GM23338 (cell line): Measurements from ENCODE around the gene FAM83F. TPM values are rescaled to one million over a fixed set of nuclear protein-coding genes. Genes with fewer than 3 reads are reported as not detected.

Experiments
- ATAC-seq: fragments of 200-7000 bp; cut with Tn5 transposase; 3 replicates; pipeline ENCODE4 v1.9.1; 2020
- DNase-seq: peaks from one replicate; pipeline ENCODE4 v3.0.0-alpha.2; 2015; ENCODE audit warnings: low spot score
- H2AFZ ChIP-seq: fragments of 200-600 bp; sonication (generic); 2 replicates; pipeline ENCODE4 v1.8.0; 2016; ENCODE audit warnings: antibody characterized with exemption, mild to moderate bottlenecking, moderate library complexity
- H3F3A ChIP-seq: fragments of 200-600 bp; sonication (generic); replicated peaks from 2 replicates; pipeline ENCODE4 v1.8.0; 2017; ENCODE audit warnings: antibody characterized with exemption, mixed run types, low read depth
- H3K27ac ChIP-seq: fragments of 200-600 bp; sonication (generic); 2 replicates; pipeline ENCODE4 v1.6.1; 2016; ENCODE audit warnings: low read depth
- H3K27me3 ChIP-seq: fragments of 200-600 bp; sonication (generic); 2 replicates; pipeline ENCODE4 v1.8.0; 2016; ENCODE audit warnings: mild to moderate bottlenecking, mixed run types, moderate library complexity; ENCODE audit not compliant: insufficient read depth
- H3K36me3 ChIP-seq: fragments of 200-600 bp; sonication (generic); 2 replicates; pipeline ENCODE4 v1.8.0; 2016; ENCODE audit warnings: mild to moderate bottlenecking; ENCODE audit not compliant: insufficient read depth
- H3K4me1 ChIP-seq: fragments of 200-600 bp; sonication (generic); 2 replicates; pipeline ENCODE4 v1.8.0; 2016; ENCODE audit warnings: mild to moderate bottlenecking, moderate library complexity; ENCODE audit not compliant: insufficient read depth
- H3K4me2 ChIP-seq: fragments of 200-600 bp; sonication (generic); 2 replicates; pipeline ENCODE4 v1.7.1; 2017; ENCODE audit warnings: mixed run types
- H3K4me3 ChIP-seq: fragments of 200-600 bp; sonication (generic); 2 replicates; pipeline ENCODE4 v1.6.1; 2016; ENCODE audit warnings: mixed run types
- H3K79me2 ChIP-seq: fragments of 200-600 bp; sonication (generic); replicated peaks from 2 replicates; pipeline ENCODE4 v1.8.0; 2017; ENCODE audit warnings: mild to moderate bottlenecking; ENCODE audit not compliant: insufficient read depth
- H3K9me2 ChIP-seq: fragments of 200-600 bp; sonication (generic); 2 replicates; pipeline ENCODE4 v1.8.0; 2017; ENCODE audit not compliant: insufficient read depth
- H4K20me1 ChIP-seq: fragments of 200-600 bp; sonication (generic); replicated peaks from 2 replicates; pipeline ENCODE4 v1.8.0; 2017; ENCODE audit warnings: mild to moderate bottlenecking; ENCODE audit not compliant: insufficient read depth
- H3K27ac Mint-ChIP-seq: 2 replicates; pipeline ENCODE4 v1.8.0; 2020; ENCODE audit warnings: inconsistent platforms, mild to moderate bottlenecking, moderate library complexity, mixed read lengths
- H3K27me3 Mint-ChIP-seq: 3 replicates; pipeline ENCODE4 v1.8.0; 2022; ENCODE audit warnings: low read depth, mild to moderate bottlenecking, moderate library complexity, mixed read lengths, inconsistent platforms; ENCODE audit not compliant: insufficient read depth, poor library complexity
- H3K36me3 Mint-ChIP-seq: 3 replicates; pipeline ENCODE4 v1.8.0; 2021; ENCODE audit warnings: low read depth, mild to moderate bottlenecking, inconsistent platforms, moderate library complexity, mixed read lengths
- H3K4me1 Mint-ChIP-seq: 3 replicates; pipeline ENCODE4 v1.8.0; 2020; ENCODE audit warnings: mild to moderate bottlenecking, inconsistent platforms, mixed read lengths
- H3K4me3 Mint-ChIP-seq: 3 replicates; pipeline ENCODE4 v1.8.0; 2021; ENCODE audit warnings: moderate library complexity, mild to moderate bottlenecking, inconsistent platforms, mixed read lengths
- H3K9me3 Mint-ChIP-seq: 3 replicates; pipeline ENCODE4 v1.8.0; 2020; ENCODE audit warnings: moderate library complexity, mild to moderate bottlenecking, inconsistent platforms, mixed read lengths
- CREB1 ChIP-seq: fragments of 250-450 bp; sonication (Bioruptor Pico); IDR thresholded peaks from 2 replicates; pipeline ENCODE4 v1.5.0; 2020; ENCODE audit warnings: low read depth, mild to moderate bottlenecking, moderate library complexity
- EZH2 ChIP-seq: fragments of 200-600 bp; sonication (generic); IDR thresholded peaks from one replicate; pipeline ENCODE4 v1.8.0; 2017; ENCODE audit warnings: antibody characterized with exemption, mild to moderate bottlenecking, low read depth; ENCODE audit not compliant: unreplicated experiment
- EZH2phosphoT487 ChIP-seq: fragments of 200-600 bp; sonication (generic); IDR thresholded peaks from one replicate; pipeline ENCODE4 v1.8.1; 2018; ENCODE audit warnings: antibody characterized with exemption; ENCODE audit not compliant: unreplicated experiment
- JUNB ChIP-seq: IDR thresholded peaks from one replicate; pipeline ENCODE4 v1.6.1; 2016; ENCODE audit warnings: antibody characterized with exemption; ENCODE audit not compliant: unreplicated experiment
- NANOG ChIP-seq: IDR thresholded peaks from 2 replicates; pipeline ENCODE4 v1.6.1; 2016; ENCODE audit warnings: antibody characterized with exemption, borderline replicate concordance
- POLR2AphosphoS5 ChIP-seq: IDR thresholded peaks from 2 replicates; pipeline ENCODE4 v1.6.1; 2016; ENCODE audit warnings: antibody characterized with exemption, low read depth
- STAT1 ChIP-seq: IDR thresholded peaks from one replicate; pipeline ENCODE4 v1.6.1; 2016; ENCODE audit warnings: antibody characterized with exemption; ENCODE audit not compliant: unreplicated experiment
- ZNF114 ChIP-seq: fragments of 250-450 bp; sonication (Bioruptor Pico); IDR thresholded peaks from 2 replicates; pipeline ENCODE4 v1.5.0; 2020; ENCODE audit warnings: mild to moderate bottlenecking, moderate library complexity
- ZNF331 ChIP-seq: fragments of 250-450 bp; sonication (Bioruptor Pico); IDR thresholded peaks from 2 replicates; pipeline ENCODE4 v1.5.0; 2020; ENCODE audit warnings: low read depth, mild to moderate bottlenecking, moderate library complexity
- polyA plus RNA-seq: library from polyadenylated mRNA; unstranded; fragments of >200 nt; fragmentation: Nextera tagmentation; extraction: Ambion mirVana; gene quantifications from 2 replicates; pipeline ENCODE4 v1.2.1, GENCODE V29; 2016
- total RNA-seq: library from RNA; depleted of rRNA; stranded (reverse); fragments of >200 nt; shearing (Covaris generic); gene quantifications from 2 replicates; pipeline ENCODE4 v1.2.3, GENCODE V29; 2014
- TF ChIP-seq, protein P1 (sequence below): IDR thresholded peaks from 2 replicates; pipeline ENCODE4 v1.6.1; 2016; ENCODE audit warnings: antibody characterized with exemption
- TF ChIP-seq, protein P2 (sequence below): IDR thresholded peaks from one replicate; pipeline ENCODE4 v1.6.1; 2018; ENCODE audit warnings: antibody characterized with exemption; ENCODE audit not compliant: unreplicated experiment
- TF ChIP-seq, protein P3 (sequence below): fragments of 250-450 bp; sonication (Bioruptor Pico); IDR thresholded peaks from 2 replicates; pipeline ENCODE4 v1.5.0; 2020; ENCODE audit warnings: mild to moderate bottlenecking, moderate library complexity
- TF ChIP-seq, protein P4 (sequence below), 2 experiments: fragments of 200-600 bp in 1 of 2; sonication (generic) in 1 of 2; conservative IDR thresholded peaks; 2 replicates each; pipeline versions ENCODE4 v1.5.1 to v1.6.1; 2016 to 2017; ENCODE audit warnings: antibody characterized with exemption in 2 of 2, low read depth in 2 of 2, mild to moderate bottlenecking in 2 of 2, moderate library complexity in 1 of 2

FAM83F gene
- total and polyA plus RNA-seq, 2 experiments from 2014 or later, result 3.7 to 15.9 TPM

DNA sequence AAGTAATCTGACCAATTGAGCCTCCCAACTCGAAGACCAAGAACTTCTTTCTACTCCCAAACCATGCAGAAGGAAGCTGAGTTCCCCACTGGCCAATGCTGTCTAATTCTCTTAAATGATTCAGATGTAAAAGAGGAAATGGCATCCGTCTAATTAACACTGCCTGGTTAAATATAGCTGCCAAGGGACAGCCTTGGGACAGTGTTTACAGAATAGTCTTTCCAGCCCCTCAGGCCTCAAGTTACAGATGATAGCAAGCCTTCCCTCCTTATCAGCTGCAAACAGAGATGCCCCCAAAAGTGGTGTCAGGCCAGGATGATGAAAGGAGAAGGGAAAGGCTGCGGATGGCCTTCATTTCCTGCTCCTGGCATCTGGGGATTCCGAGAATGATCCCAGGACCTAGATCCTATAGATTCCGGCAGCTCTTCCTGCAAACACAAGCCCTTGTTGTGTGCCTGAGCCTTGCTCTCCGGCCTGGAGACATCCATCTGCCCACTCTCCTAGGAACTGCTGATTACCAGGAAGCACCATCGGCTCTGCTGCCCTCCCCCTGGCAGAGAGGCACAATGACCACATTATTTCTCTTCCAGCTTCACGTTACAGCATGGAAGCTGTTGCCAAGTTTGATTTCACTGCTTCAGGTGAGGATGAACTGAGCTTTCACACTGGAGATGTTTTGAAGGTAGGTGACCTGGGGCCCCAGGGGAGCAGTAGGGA, 48.1 kb upstream of the FAM83F start:
- Mint-ChIP-seq H3K27ac (no peak overlapping the region), H3K4me3 (no peak overlapping the region), H3K4me1 (peaks cover 45% of the 10 kb centered on the region), H3K36me3 (no peaks in the 10 kb centered on the region; the same call in 2 of the 3 replicates), H3K9me3 (no peaks in the 10 kb centered on the region; the same call in 2 of the 3 replicates), H3K27me3 (peaks cover 4% of the 10 kb centered on the region)
- Histone ChIP-seq H3K4me2 (peak overlapping the region; percentile 56), H3K4me3 (no peak overlapping the region), H3K27me3 (no peaks in the 10 kb centered on the region), H3K79me2 (no peaks in the 10 kb centered on the region), H3F3A (peaks cover 2% of the 10 kb centered on the region; the same call in 1 of the 2 replicates), H3K9me2 (peaks cover 4% of the 10 kb centered on the region; the same call in 1 of the 2 replicates), H3K27ac (no peak overlapping the region), H2AFZ (peak overlapping the region; percentile 86; the same call in 1 of the 2 replicates), H3K36me3 (no peaks in the 10 kb centered on the region), H4K20me1 (no peaks in the 10 kb centered on the region), H3K4me1 (peaks cover 51% of the 10 kb centered on the region)
- TF ChIP-seq STAT1, result no peak
- TF ChIP-seq EZH2phosphoT487, result no peak
- TF ChIP-seq, protein P1, sequence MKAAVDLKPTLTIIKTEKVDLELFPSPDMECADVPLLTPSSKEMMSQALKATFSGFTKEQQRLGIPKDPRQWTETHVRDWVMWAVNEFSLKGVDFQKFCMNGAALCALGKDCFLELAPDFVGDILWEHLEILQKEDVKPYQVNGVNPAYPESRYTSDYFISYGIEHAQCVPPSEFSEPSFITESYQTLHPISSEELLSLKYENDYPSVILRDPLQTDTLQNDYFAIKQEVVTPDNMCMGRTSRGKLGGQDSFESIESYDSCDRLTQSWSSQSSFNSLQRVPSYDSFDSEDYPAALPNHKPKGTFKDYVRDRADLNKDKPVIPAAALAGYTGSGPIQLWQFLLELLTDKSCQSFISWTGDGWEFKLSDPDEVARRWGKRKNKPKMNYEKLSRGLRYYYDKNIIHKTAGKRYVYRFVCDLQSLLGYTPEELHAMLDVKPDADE, result no peak
- TF ChIP-seq JUNB, result no peak
- no peak for TF ChIP-seq EZH2
- TF ChIP-seq ZNF114 (CRISPR knock-in tag), result no peak
- TF ChIP-seq POLR2AphosphoS5, result no peak
- TF ChIP-seq CREB1 (CRISPR knock-in tag), result no peak
- TF ChIP-seq NANOG, result no peak
- TF ChIP-seq, protein P2, sequence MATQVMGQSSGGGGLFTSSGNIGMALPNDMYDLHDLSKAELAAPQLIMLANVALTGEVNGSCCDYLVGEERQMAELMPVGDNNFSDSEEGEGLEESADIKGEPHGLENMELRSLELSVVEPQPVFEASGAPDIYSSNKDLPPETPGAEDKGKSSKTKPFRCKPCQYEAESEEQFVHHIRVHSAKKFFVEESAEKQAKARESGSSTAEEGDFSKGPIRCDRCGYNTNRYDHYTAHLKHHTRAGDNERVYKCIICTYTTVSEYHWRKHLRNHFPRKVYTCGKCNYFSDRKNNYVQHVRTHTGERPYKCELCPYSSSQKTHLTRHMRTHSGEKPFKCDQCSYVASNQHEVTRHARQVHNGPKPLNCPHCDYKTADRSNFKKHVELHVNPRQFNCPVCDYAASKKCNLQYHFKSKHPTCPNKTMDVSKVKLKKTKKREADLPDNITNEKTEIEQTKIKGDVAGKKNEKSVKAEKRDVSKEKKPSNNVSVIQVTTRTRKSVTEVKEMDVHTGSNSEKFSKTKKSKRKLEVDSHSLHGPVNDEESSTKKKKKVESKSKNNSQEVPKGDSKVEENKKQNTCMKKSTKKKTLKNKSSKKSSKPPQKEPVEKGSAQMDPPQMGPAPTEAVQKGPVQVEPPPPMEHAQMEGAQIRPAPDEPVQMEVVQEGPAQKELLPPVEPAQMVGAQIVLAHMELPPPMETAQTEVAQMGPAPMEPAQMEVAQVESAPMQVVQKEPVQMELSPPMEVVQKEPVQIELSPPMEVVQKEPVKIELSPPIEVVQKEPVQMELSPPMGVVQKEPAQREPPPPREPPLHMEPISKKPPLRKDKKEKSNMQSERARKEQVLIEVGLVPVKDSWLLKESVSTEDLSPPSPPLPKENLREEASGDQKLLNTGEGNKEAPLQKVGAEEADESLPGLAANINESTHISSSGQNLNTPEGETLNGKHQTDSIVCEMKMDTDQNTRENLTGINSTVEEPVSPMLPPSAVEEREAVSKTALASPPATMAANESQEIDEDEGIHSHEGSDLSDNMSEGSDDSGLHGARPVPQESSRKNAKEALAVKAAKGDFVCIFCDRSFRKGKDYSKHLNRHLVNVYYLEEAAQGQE, result no peak
- TF ChIP-seq, protein P3, sequence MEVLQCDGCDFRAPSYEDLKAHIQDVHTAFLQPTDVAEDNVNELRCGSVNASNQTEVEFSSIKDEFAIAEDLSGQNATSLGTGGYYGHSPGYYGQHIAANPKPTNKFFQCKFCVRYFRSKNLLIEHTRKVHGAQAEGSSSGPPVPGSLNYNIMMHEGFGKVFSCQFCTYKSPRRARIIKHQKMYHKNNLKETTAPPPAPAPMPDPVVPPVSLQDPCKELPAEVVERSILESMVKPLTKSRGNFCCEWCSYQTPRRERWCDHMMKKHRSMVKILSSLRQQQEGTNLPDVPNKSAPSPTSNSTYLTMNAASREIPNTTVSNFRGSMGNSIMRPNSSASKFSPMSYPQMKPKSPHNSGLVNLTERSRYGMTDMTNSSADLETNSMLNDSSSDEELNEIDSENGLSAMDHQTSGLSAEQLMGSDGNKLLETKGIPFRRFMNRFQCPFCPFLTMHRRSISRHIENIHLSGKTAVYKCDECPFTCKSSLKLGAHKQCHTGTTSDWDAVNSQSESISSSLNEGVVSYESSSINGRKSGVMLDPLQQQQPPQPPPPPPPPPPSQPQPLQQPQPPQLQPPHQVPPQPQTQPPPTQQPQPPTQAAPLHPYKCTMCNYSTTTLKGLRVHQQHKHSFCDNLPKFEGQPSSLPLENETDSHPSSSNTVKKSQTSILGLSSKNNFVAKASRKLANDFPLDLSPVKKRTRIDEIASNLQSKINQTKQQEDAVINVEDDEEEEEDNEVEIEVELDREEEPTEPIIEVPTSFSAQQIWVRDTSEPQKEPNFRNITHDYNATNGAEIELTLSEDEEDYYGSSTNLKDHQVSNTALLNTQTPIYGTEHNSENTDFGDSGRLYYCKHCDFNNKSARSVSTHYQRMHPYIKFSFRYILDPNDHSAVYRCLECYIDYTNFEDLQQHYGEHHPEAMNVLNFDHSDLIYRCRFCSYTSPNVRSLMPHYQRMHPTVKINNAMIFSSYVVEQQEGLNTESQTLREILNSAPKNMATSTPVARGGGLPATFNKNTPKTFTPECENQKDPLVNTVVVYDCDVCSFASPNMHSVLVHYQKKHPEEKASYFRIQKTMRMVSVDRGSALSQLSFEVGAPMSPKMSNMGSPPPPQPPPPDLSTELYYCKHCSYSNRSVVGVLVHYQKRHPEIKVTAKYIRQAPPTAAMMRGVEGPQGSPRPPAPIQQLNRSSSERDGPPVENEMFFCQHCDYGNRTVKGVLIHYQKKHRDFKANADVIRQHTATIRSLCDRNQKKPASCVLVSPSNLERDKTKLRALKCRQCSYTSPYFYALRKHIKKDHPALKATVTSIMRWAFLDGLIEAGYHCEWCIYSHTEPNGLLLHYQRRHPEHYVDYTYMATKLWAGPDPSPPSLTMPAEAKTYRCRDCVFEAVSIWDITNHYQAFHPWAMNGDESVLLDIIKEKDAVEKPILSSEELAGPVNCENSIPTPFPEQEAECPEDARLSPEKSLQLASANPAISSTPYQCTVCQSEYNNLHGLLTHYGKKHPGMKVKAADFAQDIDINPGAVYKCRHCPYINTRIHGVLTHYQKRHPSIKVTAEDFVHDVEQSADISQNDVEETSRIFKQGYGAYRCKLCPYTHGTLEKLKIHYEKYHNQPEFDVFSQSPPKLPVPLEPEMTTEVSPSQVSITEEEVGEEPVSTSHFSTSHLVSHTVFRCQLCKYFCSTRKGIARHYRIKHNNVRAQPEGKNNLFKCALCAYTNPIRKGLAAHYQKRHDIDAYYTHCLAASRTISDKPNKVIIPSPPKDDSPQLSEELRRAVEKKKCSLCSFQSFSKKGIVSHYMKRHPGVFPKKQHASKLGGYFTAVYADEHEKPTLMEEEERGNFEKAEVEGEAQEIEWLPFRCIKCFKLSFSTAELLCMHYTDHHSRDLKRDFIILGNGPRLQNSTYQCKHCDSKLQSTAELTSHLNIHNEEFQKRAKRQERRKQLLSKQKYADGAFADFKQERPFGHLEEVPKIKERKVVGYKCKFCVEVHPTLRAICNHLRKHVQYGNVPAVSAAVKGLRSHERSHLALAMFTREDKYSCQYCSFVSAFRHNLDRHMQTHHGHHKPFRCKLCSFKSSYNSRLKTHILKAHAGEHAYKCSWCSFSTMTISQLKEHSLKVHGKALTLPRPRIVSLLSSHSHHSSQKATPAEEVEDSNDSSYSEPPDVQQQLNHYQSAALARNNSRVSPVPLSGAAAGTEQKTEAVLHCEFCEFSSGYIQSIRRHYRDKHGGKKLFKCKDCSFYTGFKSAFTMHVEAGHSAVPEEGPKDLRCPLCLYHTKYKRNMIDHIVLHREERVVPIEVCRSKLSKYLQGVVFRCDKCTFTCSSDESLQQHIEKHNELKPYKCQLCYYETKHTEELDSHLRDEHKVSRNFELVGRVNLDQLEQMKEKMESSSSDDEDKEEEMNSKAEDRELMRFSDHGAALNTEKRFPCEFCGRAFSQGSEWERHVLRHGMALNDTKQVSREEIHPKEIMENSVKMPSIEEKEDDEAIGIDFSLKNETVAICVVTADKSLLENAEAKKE (CRISPR knock-in tag), result no peak
- TF ChIP-seq, protein P4, sequence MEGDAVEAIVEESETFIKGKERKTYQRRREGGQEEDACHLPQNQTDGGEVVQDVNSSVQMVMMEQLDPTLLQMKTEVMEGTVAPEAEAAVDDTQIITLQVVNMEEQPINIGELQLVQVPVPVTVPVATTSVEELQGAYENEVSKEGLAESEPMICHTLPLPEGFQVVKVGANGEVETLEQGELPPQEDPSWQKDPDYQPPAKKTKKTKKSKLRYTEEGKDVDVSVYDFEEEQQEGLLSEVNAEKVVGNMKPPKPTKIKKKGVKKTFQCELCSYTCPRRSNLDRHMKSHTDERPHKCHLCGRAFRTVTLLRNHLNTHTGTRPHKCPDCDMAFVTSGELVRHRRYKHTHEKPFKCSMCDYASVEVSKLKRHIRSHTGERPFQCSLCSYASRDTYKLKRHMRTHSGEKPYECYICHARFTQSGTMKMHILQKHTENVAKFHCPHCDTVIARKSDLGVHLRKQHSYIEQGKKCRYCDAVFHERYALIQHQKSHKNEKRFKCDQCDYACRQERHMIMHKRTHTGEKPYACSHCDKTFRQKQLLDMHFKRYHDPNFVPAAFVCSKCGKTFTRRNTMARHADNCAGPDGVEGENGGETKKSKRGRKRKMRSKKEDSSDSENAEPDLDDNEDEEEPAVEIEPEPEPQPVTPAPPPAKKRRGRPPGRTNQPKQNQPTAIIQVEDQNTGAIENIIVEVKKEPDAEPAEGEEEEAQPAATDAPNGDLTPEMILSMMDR (conservative IDR thresholded peaks at IDR 0.05; ENCODE audit: low read depth in 2 of 2), result no peak
- TF ChIP-seq ZNF331 (CRISPR knock-in tag), result no peak
- ATAC-seq (no peak), DNase-seq (no peak)
